ENCODE results near the gene SLK. TPM values are rescaled to one million over a fixed set of nuclear protein-coding genes. Genes with fewer than 3 reads are reported as not detected.

SLK gene
- total RNA-seq, 1 experiment from 2014 or later: 39.1 TPM

GRCh38 chr10:104026762-104027161 lies 59.8 kb downstream of the SLK start:
- H3K4me1 ChIP-seq (ENCODE audit: insufficient read depth, low read length, poor library complexity, severe bottlenecking): no peaks in the 10 kb centered on the region
- TF ChIP-seq CTCF (conservative IDR thresholded peaks at IDR 0.05; ENCODE audit: low read depth, low read length) (no peak), EZH2 (IDR thresholded peaks at IDR 0.05; ENCODE audit: borderline replicate concordance, low read depth, low read length, poor library complexity, severe bottlenecking) (no peak)
- DNase-seq (ENCODE audit: low spot score): no peak
- BruUV-seq (replicated peaks): no TSS peak
- ChIA-PET CTCF (no interaction called here), POLR2A (ENCODE audit: low non-redundant PET) (no interaction called here)
- no peaks in the 10 kb centered on the region for H3K9me3 ChIP-seq (ENCODE audit: low read depth, low read length, poor library complexity, severe bottlenecking)
- H3K36me3 ChIP-seq (ENCODE audit: insufficient read depth, low read length, poor library complexity, severe bottlenecking): peaks cover 23% of the 10 kb centered on the region
- H3K27ac ChIP-seq (ENCODE audit: low read depth, low read length, poor library complexity, severe bottlenecking): no peak overlapping the region
- intact Hi-C loops (cut with micrococcal nuclease; ENCODE audit: unreplicated experiment): loop anchor here (5.0 kb wide), 1 partner anchor 139 kb away; no protein-coding TSS in a partner anchor
- no peaks in the 10 kb centered on the region for H3K27me3 ChIP-seq (replicated peaks; ENCODE audit: insufficient read depth, low read depth, low read length, poor library complexity)
- no peak overlapping the region for H3K4me3 ChIP-seq (ENCODE audit: low read depth, low read length, poor library complexity, severe bottlenecking)

GRCh38 chr10:104028146-104028545 lies 61.2 kb downstream of the SLK start:
- Histone ChIP-seq H3K27me3 (replicated peaks; ENCODE audit: insufficient read depth, low read depth, low read length, poor library complexity) (no peaks in the 10 kb centered on the region), H3K4me3 (ENCODE audit: low read depth, low read length, poor library complexity, severe bottlenecking) (no peak overlapping the region), H3K36me3 (ENCODE audit: insufficient read depth, low read length, poor library complexity, severe bottlenecking) (peaks cover 17% of the 10 kb centered on the region), H3K4me1 (ENCODE audit: insufficient read depth, low read length, poor library complexity, severe bottlenecking) (no peaks in the 10 kb centered on the region), H3K9me3 (ENCODE audit: low read depth, low read length, poor library complexity, severe bottlenecking) (no peaks in the 10 kb centered on the region), H3K27ac (ENCODE audit: low read depth, low read length, poor library complexity, severe bottlenecking) (no peak overlapping the region)
- ChIA-PET CTCF (interaction anchor here (0.5 to 1.2 kb wide), 2 partner anchors 93 to 140 kb away, joined by 4 to 5 read pairs; no protein-coding TSS in a partner anchor), POLR2A (ENCODE audit: low non-redundant PET) (no interaction called here)
- TF ChIP-seq CTCF (conservative IDR thresholded peaks at IDR 0.05; ENCODE audit: low read depth, low read length) (peak; percentile 49), EZH2 (IDR thresholded peaks at IDR 0.05; ENCODE audit: borderline replicate concordance, low read depth, low read length, poor library complexity, severe bottlenecking) (no peak)
- intact Hi-C loops (cut with micrococcal nuclease; ENCODE audit: unreplicated experiment): loop anchor here (5.0 kb wide), 1 partner anchor 141 kb away; no protein-coding TSS in a partner anchor
- peak; percentile 35 for DNase-seq (ENCODE audit: low spot score)
- BruUV-seq (replicated peaks): no TSS peak

DNA sequence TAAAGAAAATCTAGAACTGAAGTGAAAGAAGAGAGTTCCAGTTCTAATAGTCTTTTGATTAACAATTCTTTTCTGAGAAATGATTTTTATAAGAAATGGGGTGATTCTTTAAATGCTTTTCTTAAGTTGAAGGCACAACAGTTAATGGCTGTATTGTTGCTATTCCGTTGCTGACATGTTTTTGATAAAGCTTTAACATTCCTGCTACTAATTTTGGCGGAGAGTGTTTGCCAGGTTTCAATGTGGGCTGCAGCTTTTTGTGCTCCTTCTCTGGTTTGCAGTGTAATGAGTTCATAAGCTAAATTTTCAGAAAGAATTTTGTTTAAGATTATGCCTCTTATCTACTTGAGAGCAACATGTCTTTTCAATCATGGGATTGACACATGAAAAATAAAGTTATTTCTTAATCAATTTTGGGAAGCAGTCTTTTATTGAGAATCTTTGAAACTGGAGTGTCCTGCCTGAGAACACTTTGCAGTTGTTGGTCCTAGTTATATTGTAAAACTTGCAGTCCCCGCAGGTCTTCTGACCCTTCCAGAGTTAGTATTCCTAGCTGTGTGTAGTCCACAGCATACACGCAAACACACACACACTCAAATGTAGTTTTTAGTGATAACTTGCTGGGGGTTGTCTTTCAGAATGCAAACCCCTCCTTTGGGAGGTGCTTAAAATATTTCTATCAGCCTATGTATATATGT lies 62.0 kb downstream of the SLK start:
- Histone ChIP-seq H3K4me3 (ENCODE audit: low read depth, low read length, poor library complexity, severe bottlenecking) (no peak overlapping the region), H3K27ac (ENCODE audit: low read depth, low read length, poor library complexity, severe bottlenecking) (no peak overlapping the region), H3K4me1 (ENCODE audit: insufficient read depth, low read length, poor library complexity, severe bottlenecking) (no peaks in the 10 kb centered on the region), H3K36me3 (ENCODE audit: insufficient read depth, low read length, poor library complexity, severe bottlenecking) (peaks cover 10% of the 10 kb centered on the region), H3K9me3 (ENCODE audit: low read depth, low read length, poor library complexity, severe bottlenecking) (no peaks in the 10 kb centered on the region), H3K27me3 (replicated peaks; ENCODE audit: insufficient read depth, low read depth, low read length, poor library complexity) (no peaks in the 10 kb centered on the region)
- intact Hi-C loops (cut with micrococcal nuclease; ENCODE audit: unreplicated experiment): loop anchor here (5.0 kb wide), 1 partner anchor 142 kb away; no protein-coding TSS in a partner anchor
- DNase-seq (ENCODE audit: low spot score): no peak
- TF ChIP-seq CTCF (conservative IDR thresholded peaks at IDR 0.05; ENCODE audit: low read depth, low read length) (no peak), EZH2 (IDR thresholded peaks at IDR 0.05; ENCODE audit: borderline replicate concordance, low read depth, low read length, poor library complexity, severe bottlenecking) (no peak)
- no TSS peak for BruUV-seq (replicated peaks)
- ChIA-PET CTCF (interaction anchor here (1.2 kb wide), 1 partner anchor 141 kb away, joined by 4 read pairs; no protein-coding TSS in a partner anchor), POLR2A (ENCODE audit: low non-redundant PET) (no interaction called here)
